HG02938 (cell line): ENCODE results near the gene TMOD2.

Experiments used
- ATAC-seq: cut with Tn5 transposase; IDR thresholded peaks from one replicate; pipeline ENCODE4 v1.9.1; 2021; ENCODE audit warnings: mild to moderate bottlenecking, moderate library complexity; ENCODE audit not compliant: unreplicated experiment

The TMOD2 gene

GRCh38 chr15:51809457-51809856, 58.1 kb downstream of the TMOD2 start:
- no peak for ATAC-seq

GRCh38 chr15:51812598-51812997, 61.2 kb downstream of the TMOD2 start:
- no peak for ATAC-seq

GRCh38 chr15:51814606-51815005, 63.2 kb downstream of the TMOD2 start:
- ATAC-seq: no peak

GRCh38 chr15:51816611-51817010, 65.2 kb downstream of the TMOD2 start:
- no peak for ATAC-seq

GRCh38 chr15:51818150-51818549, 66.8 kb downstream of the TMOD2 start:
- no peak for ATAC-seq

- ATAC-seq: no peak
Observed at GRCh38 chr15:51825698-51826097, 74.3 kb downstream of the TMOD2 start.

- no peak for ATAC-seq
Observed at GRCh38 chr15:51828621-51829375, 77.4 kb downstream of the TMOD2 start.

- peak; percentile 90 for ATAC-seq
Observed at GRCh38 chr15:51829376-51830275, 78.2 kb downstream of the TMOD2 start, which contains the start of gene TMOD3. Gene TMOD3 (plus strand): TSS chr15:51829653. CDS start chr15:51862885, 33,232 bp downstream.

- ATAC-seq: no peak
Observed at GRCh38 chr15:51830276-51830806, 78.9 kb downstream of the TMOD2 start.

GRCh38 chr15:51833772-51834171, 82.4 kb downstream of the TMOD2 start:
- ATAC-seq: no peak

- ATAC-seq: peak; percentile 45
Observed at GRCh38 chr15:51837792-51838251, 86.4 kb downstream of the TMOD2 start.

- no peak for ATAC-seq
Observed at GRCh38 chr15:51838270-51838669, 86.9 kb downstream of the TMOD2 start.

GRCh38 chr15:51840692-51841091, 89.3 kb downstream of the TMOD2 start:
- no peak for ATAC-seq

GRCh38 chr15:51841406-51842040, 90.1 kb downstream of the TMOD2 start:
- ATAC-seq: no peak

GRCh38 chr15:51842265-51842664, 90.9 kb downstream of the TMOD2 start:
- no peak for ATAC-seq

GRCh38 chr15:51842852-51843737, 91.7 kb downstream of the TMOD2 start:
- ATAC-seq: no peak

GRCh38 chr15:51844747-51845426, 93.5 kb downstream of the TMOD2 start:
- ATAC-seq: no peak

- no peak for ATAC-seq
Observed at GRCh38 chr15:51846066-51846462, 94.7 kb downstream of the TMOD2 start.

- ATAC-seq: no peak
Observed at GRCh38 chr15:51846463-51847230, 95.2 kb downstream of the TMOD2 start.
